Stimulated activated CD4-positive, alpha-beta T cell treated with anti-CD3 and anti-CD28 coated beads, Interleukin-1b, Interleukin-23, amount 100 ng/mL, for 4 hours (primary cell): ENCODE results near the gene GYPA.
"Not testable (repeated sequence)": the region's sequence is repeated elsewhere in the genome, so short reads cannot be mapped to it uniquely, and the experiment has no call there.

Experiments used
- DNase-seq, 2 donors: peaks; one replicate each; pipeline ENCODE4 v3.0.0-alpha.2; 2020; ENCODE audit warnings: low read depth in 2 of 2

Gene GYPA

GRCh38 chr4:144129336-144129875, 11.1 kb downstream of the GYPA start:
- not testable (repeated sequence) for DNase-seq

- not testable (repeated sequence) for DNase-seq
Measured at GRCh38 chr4:144128709-144129320, 11.7 kb downstream of the GYPA start.

- DNase-seq, result not testable (repeated sequence)
Measured at GRCh38 chr4:144125109-144125508, 15.4 kb downstream of the GYPA start.

DNA sequence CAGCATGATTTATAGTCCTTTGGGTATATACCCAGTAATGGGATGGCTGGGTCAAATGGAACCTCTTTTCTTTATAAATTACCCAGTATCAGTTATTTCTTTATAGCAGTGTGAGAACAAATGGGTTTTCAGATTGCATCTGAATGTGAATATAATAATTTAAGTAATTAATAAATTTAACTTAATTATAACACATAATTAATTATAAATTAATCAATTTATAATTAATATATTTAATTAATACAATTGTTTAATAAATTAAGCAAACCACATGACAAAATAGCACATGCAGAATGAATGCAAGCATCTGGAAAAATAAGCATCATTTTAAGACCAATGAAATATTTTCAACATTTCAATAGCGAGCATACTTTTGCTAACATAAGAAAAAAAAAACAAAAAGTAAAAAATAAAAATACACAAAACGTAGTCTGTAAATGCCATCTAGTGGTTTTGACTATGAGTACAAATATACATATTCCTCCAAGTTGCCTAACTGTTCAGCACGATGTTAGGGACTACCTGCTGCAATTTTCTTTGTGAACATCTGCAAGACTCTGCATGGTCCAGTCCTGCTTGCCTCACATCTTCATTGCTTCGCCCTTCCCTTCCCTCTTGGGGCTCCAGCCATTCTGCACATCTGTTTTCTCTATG, 16.4 kb downstream of the GYPA start:
- not testable (repeated sequence) for DNase-seq

DNA sequence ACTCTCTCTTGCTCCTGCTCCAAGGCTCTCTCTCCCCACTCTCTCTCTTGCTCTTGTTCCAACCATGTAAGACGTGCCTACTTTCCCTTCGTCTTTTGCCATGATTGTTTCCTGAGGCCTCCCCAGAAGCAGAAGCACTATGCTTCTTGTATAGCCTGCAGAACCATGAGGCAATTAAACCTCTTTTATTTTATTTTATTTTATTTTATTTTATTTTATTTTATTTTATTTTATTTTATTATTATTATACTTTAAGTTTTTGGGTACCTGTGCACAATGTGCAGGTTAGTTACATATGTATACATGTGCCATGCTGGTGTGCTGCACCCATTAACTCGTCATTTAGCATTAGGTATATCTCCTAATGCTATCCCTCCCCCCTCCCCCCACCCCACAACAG, 17.2 kb downstream of the GYPA start:
- DNase-seq, result not testable (repeated sequence)

GRCh38 chr4:144119752-144120151, 20.8 kb downstream of the GYPA start:
- not testable (repeated sequence) for DNase-seq

GRCh38 chr4:144115519-144115918, 25.0 kb downstream of the GYPA start:
- DNase-seq, result no peak

- DNase-seq, result no peak
Measured at GRCh38 chr4:144113546-144113945, 27.0 kb downstream of the GYPA start.

GRCh38 chr4:144104509-144105130, 35.9 kb downstream of the GYPA start:
- no peak for DNase-seq

DNA sequence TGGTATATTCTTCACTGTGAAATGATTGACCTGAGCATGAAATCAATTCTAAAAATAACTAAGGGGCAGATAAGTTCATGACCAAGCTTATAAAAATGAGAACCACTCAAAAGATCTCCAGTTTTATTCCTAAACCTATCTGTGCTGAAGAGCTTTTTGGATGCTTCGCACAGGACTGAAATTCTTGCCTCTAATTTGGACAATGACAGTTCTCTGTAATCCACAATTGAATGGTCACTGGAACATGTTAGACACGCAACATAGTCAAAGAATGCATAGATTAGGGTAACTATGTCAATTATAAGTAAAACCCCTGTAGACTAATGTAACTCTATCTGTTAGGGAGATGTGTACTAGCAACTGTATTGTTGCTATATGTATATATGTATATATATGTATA, 42.7 kb downstream of the GYPA start:
- DNase-seq, result not testable (repeated sequence)

GRCh38 chr4:144093995-144094394, 46.5 kb downstream of the GYPA start:
- not testable (repeated sequence) for DNase-seq

DNA sequence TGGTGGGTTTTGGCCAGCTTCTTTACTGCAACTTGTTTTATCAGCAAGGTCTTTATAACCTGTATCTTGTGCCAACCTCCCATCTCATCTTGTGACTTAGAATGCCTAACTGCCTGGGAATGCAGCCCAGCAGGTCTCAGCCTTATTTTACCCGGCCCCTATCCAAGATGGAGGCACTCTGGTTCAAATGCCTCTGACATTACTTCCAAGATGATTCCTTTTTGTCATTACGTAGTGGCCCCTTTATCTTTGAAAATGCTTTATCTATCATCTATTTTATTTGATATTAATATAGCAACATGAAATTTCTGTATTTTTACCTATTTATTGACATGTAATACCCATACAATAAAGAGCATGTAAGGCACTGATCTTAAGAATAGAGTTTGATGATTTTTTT, 49.3 kb downstream of the GYPA start:
- DNase-seq, result not testable (repeated sequence)

DNA sequence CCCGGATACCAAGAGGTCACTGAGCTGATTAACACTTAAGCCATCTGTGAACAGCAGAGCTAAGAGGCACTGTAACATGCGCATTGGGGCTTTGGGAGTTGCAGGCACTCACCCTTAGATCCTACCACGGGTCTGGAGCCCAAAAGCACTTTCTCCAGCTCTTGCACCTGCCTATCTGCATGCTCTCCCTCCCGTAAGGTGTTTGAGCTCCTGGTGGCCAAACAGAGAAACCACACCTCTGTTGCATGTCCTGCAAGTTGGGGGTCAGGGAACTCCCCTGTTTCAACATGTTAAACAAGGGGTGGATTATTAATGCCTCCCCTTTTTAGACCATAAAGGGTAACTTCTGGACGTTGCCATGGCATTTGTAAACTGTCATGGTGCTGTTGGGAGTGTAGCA, 49.8 kb downstream of the GYPA start:
- no peak for DNase-seq

DNA sequence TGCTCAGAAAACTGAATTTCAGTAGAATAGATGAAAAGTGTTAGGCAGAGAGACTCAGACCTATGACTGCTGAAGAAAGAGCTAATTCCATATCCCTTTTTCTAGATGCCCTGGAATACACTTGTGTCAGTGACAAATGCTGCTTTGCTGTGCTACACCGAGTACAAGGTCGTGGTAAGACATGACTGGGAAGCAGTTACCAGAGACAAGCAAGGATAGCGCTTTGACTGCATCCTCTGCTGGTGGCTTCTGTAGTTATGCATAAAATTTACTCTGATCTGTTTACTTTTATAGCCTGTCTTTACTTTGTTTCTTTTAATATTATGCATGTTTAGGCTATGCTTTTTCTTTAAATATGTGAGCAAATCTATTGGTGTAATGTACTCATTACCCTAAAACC, 58.5 kb downstream of the GYPA start:
- not testable (repeated sequence) for DNase-seq

DNA sequence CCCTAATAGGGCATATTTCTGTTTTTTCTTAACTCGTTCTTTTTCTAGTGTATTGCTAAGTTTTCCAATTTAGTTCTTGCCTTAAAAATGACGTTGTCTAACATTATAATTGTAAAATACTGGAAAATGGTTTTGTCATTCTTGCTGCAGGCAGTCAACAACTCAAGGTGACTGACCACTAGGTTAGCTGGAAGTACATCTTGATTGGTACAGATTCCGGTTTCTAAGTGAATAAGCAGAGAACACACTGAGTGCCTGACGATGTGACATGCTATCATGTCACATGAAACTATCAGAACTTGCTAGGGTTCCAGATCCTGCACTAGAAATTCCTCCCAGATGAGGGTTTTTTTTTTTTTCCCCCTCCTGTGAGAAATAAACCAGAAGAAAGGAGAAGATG, 60.4 kb downstream of the GYPA start:
- DNase-seq, result not testable (repeated sequence)

DNA sequence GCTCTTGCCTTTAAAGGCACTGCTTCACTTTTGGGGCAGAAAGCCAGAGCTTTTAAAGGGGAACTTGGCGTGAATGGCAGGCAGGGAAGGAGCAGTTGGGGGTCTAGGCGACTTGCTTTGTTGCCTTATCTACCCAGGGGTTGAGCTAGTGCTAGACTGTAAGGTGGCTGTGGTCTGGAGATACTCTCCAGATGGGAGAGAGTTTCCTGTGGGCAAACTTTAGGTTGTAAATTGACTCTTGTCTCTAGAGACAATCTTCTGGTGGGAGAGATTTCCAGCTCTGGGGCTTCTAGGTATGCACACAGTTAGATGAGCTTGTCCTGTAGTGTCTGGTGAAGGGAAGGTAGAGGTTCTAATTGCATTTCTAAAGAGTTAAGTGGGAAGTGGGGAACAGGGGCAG, 61.8 kb downstream of the GYPA start:
- not testable (repeated sequence) for DNase-seq

DNA sequence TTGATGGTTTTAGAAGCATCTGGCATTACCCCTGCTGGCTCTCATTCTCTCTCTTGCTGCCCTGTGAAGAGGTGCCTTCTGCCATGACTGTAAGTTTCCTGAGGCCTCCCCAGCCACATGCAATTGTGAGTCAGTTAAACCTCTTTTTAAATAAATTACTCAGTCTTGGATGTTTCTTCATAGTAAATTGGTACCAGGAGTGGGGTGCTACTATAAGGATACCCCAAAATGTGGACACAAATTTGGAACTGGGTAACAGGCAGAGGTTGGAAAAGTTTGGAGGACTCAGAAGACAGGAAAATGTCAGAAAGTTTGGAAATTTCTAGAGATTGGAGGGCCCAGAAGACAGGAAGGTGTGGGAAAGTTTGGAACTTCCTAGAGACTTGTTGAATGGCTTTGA, 79.0 kb downstream of the GYPA start:
- not testable (repeated sequence) for DNase-seq

DNA sequence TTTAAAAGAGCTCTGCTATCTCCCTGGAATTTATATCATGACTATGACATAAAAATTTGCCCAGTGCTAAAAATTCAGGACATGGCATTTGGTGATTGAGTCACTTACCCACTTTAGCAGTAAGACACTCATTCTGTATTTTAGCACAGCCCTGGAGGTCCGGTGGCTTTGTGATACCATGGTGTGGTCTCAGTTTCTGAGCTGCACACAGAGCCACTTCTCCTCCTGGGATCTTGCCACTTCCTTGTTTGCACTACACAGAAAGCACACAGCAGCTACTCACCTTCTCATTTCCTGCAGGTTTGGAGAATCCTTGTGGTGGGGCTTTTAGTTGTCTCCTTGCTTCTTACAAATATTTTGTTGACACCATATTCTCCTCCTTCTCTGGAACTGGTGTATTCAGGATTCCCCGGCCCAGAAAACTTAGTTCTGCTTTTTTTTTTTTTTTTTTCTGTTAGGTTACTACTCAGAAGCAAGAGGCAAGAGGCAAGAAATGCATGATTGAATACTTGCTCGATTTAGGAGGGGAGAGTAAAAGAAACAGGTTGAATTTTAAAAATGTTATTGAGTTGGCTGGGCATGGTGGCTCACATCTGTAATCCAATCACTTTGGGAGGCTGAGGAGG, 80.2 kb downstream of the GYPA start:
- DNase-seq, result not testable (repeated sequence)
